H9 (cell line): ENCODE measurements around the gene TMEM183A. TPM values are rescaled to one million over a fixed set of nuclear protein-coding genes. Genes with fewer than 3 reads are reported as not detected.

Source experiments
- DNase-seq: peaks from one replicate; pipeline ENCODE4 v3.0.0-alpha.2; 2017
- H2AFZ ChIP-seq: one replicate; pipeline ENCODE4 v1.6.1; 2013; ENCODE audit warnings: mild to moderate bottlenecking, low read length, control low read depth, moderate library complexity
- H2AK5ac ChIP-seq: 2 replicates; pipeline ENCODE4 v1.6.1; 2013; ENCODE audit warnings: low read length, control low read depth, mixed read lengths; ENCODE audit not compliant: insufficient read length
- H2BK120ac ChIP-seq: one replicate; pipeline ENCODE4 v1.6.1; 2013; ENCODE audit warnings: low read depth, mild to moderate bottlenecking, low read length, control low read depth, inconsistent platforms; ENCODE audit not compliant: poor library complexity, severe bottlenecking
- H2BK12ac ChIP-seq: 2 replicates; pipeline ENCODE4 v1.6.1; 2013; ENCODE audit warnings: low read length, control low read depth, mixed read lengths, low read depth; ENCODE audit not compliant: insufficient read length
- H2BK15ac ChIP-seq: 2 replicates; pipeline ENCODE4 v1.6.1; 2013; ENCODE audit warnings: low read depth, low read length, control low read depth
- H2BK20ac ChIP-seq: one replicate; pipeline ENCODE4 v1.6.1; 2013; ENCODE audit warnings: low read depth, mild to moderate bottlenecking, low read length, control low read depth, inconsistent platforms; ENCODE audit not compliant: poor library complexity, severe bottlenecking
- H2BK5ac ChIP-seq: 2 replicates; pipeline ENCODE4 v1.6.1; 2013; ENCODE audit warnings: low read length, control low read depth, mixed read lengths; ENCODE audit not compliant: insufficient read length
- H3K14ac ChIP-seq: 2 replicates; pipeline ENCODE4 v1.6.1; 2013; ENCODE audit warnings: low read length, control low read depth; ENCODE audit not compliant: insufficient read depth
- H3K18ac ChIP-seq: 2 replicates; pipeline ENCODE4 v1.6.1; 2013; ENCODE audit warnings: low read depth, mild to moderate bottlenecking, mixed read lengths, low read length, control low read depth; ENCODE audit not compliant: insufficient read length
- H3K23ac ChIP-seq: 2 replicates; pipeline ENCODE4 v1.6.1; 2013; ENCODE audit warnings: low read length, control low read depth, mixed read lengths, low read depth; ENCODE audit not compliant: insufficient read length
- H3K23me2 ChIP-seq: 2 replicates; pipeline ENCODE4 v1.6.1; 2013; ENCODE audit warnings: low read depth, mild to moderate bottlenecking, mixed read lengths, low read length, control low read depth; ENCODE audit not compliant: insufficient read length, poor library complexity, severe bottlenecking
- H3K27ac ChIP-seq: 2 replicates; pipeline ENCODE4 v1.5.1; 2013; ENCODE audit warnings: low read length, control low read depth, mixed read lengths, low read depth; ENCODE audit not compliant: insufficient read length
- H3K27me3 ChIP-seq: 2 replicates; pipeline ENCODE4 v1.6.1; 2013; ENCODE audit warnings: low read length, control low read depth, inconsistent platforms; ENCODE audit not compliant: insufficient read depth
- H3K4ac ChIP-seq: 2 replicates; pipeline ENCODE4 v1.6.1; 2013; ENCODE audit warnings: low read depth, mild to moderate bottlenecking, control low read depth, inconsistent platforms, low read length, moderate library complexity
- H3K4me1 ChIP-seq: 2 replicates; pipeline ENCODE4 v1.6.1; 2013; ENCODE audit warnings: low read length, control low read depth, inconsistent platforms; ENCODE audit not compliant: insufficient read depth
- H3K4me2 ChIP-seq: 2 replicates; pipeline ENCODE4 v1.6.1; 2013; ENCODE audit warnings: low read length, control low read depth, mixed read lengths; ENCODE audit not compliant: insufficient read length, insufficient read depth
- H3K56ac ChIP-seq: 2 replicates; pipeline ENCODE4 v1.6.1; 2013; ENCODE audit warnings: low read depth, mild to moderate bottlenecking, mixed read lengths, low read length, control low read depth; ENCODE audit not compliant: insufficient read length
- H3K79me1 ChIP-seq: 2 replicates; pipeline ENCODE4 v1.6.1; 2013; ENCODE audit warnings: low read depth, mild to moderate bottlenecking, moderate library complexity, low read length, control low read depth, inconsistent platforms; ENCODE audit not compliant: insufficient read depth, poor library complexity, severe bottlenecking
- H3K79me2 ChIP-seq: 2 replicates; pipeline ENCODE4 v1.6.1; 2013; ENCODE audit warnings: low read length, control low read depth, inconsistent platforms; ENCODE audit not compliant: insufficient read depth
- H3K9ac ChIP-seq: 2 replicates; pipeline ENCODE4 v1.6.1; 2013; ENCODE audit warnings: low read length, control low read depth, mixed read lengths; ENCODE audit not compliant: insufficient read length; ENCODE audit errors: extremely low read depth
- H3K9me3 ChIP-seq: one replicate; pipeline ENCODE4 v1.6.1; 2013; ENCODE audit warnings: low read depth, low read length, inconsistent platforms; ENCODE audit not compliant: control insufficient read depth
- H3T11ph ChIP-seq: one replicate; pipeline ENCODE4 v1.6.1; 2013; ENCODE audit warnings: mild to moderate bottlenecking, low read length, control low read depth, inconsistent platforms
- H4K20me1 ChIP-seq: one replicate; pipeline ENCODE4 v1.6.1; 2013; ENCODE audit not compliant: control insufficient read depth, insufficient read length, insufficient read depth
- H4K5ac ChIP-seq: 2 replicates; pipeline ENCODE4 v1.6.1; 2013; ENCODE audit warnings: low read depth, mild to moderate bottlenecking, mixed read lengths, low read length, control low read depth; ENCODE audit not compliant: insufficient read length
- H4K8ac ChIP-seq: replicated peaks from 2 replicates; pipeline ENCODE4 v1.6.1; 2013; ENCODE audit warnings: low read length, control low read depth, mixed read lengths, low read depth; ENCODE audit not compliant: insufficient read length
- H4K91ac ChIP-seq: 2 replicates; pipeline ENCODE4 v1.6.1; 2013; ENCODE audit warnings: low read depth, mild to moderate bottlenecking, moderate library complexity, mixed read lengths, low read length, control low read depth; ENCODE audit not compliant: insufficient read length
- H3K27ac Mint-ChIP-seq, 3 experiments: 2 replicates in 2 of 3; 3 replicates in 1 of 3; pipeline ENCODE4 v1.8.0; 2020 to 2021; ENCODE audit warnings: mixed read lengths in 3 of 3, mild to moderate bottlenecking in 1 of 3, moderate library complexity in 1 of 3
- H3K27me3 Mint-ChIP-seq: 2 replicates; pipeline ENCODE4 v1.8.0; 2021; ENCODE audit warnings: low read depth, mild to moderate bottlenecking, moderate library complexity, mixed read lengths
- H3K36me3 Mint-ChIP-seq, 3 experiments: 2 replicates in 2 of 3; 3 replicates in 1 of 3; pipeline ENCODE4 v1.8.0; 2020 to 2021; ENCODE audit warnings: low read depth in 3 of 3, mixed read lengths in 3 of 3; ENCODE audit not compliant: insufficient read depth in 1 of 3
- H3K4me1 Mint-ChIP-seq, 2 experiments: 2 replicates each; pipeline ENCODE4 v1.8.0; 2020; ENCODE audit warnings: mixed read lengths in 2 of 2
- H3K4me3 Mint-ChIP-seq, 2 experiments: 2 replicates in 1 of 2; 3 replicates in 1 of 2; pipeline ENCODE4 v1.8.0; 2020 to 2021; ENCODE audit warnings: mild to moderate bottlenecking in 2 of 2, mixed read lengths in 2 of 2, moderate library complexity in 1 of 2
- H3K9me3 Mint-ChIP-seq, 2 experiments: 2 replicates in 1 of 2; 3 replicates in 1 of 2; pipeline ENCODE4 v1.8.0; 2020; ENCODE audit warnings: mild to moderate bottlenecking in 2 of 2, mixed read lengths in 2 of 2, moderate library complexity in 1 of 2
- CTCF ChIP-seq: fragments of 200-600 bp; sonication (generic); conservative IDR thresholded peaks from 3 replicates; pipeline ENCODE4 v1.8.0; 2021; ENCODE audit warnings: antibody characterized with exemption, mild to moderate bottlenecking
- WGBS: extraction: QIAGEN DNeasy Blood & Tissue Kit; methylation state at CpG from one replicate; pipeline ENCODE4 v1.1.7; 2013; ENCODE audit warnings: missing lambda C conversion rate, low lambda C conversion rate, mixed read lengths; ENCODE audit not compliant: insufficient read length; ENCODE audit errors: extremely low coverage; 5-methylcytosine and 5-hydroxymethylcytosine counted together
- total RNA-seq: library from RNA; stranded (reverse); gene quantifications from 2 replicates; pipeline ENCODE4 v1.2.1, GENCODE V29; 2021

The TMEM183A gene
- total RNA-seq, 1 experiment from 2014 or later = 93.4 TPM

DNA sequence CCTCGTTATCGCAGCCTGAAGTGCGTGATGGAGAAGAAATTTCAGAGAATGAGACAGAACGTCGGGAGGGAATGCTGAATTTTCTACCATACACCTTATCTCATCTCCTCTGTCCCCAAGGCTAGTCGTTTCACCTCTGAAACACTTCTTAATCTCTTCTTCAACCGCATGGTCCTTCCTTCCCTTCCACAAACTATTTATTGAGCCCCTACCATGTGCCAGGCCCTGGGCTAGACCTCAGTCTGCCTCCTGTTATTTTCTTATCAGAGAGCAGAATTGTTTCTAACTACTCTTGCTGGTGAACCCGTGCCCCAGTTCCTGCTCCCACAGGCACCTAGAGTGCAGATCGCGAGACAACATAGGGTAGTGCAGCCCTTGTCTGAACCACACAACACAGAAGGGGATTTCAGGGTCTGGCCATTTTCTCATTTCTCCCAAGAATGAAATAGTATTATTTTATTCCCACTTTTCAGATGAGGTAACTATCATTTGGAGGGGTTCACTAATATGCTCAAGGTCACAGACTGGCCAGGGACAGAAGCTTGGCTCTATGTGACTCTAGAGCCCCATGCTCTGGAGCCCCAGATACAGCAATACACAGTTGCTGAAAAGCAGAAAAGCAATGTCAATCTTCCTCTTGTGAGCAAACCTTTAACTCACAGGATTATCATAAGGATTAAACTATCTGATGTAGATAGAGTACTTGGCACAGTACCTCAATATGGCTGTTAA lies 48.5 kb upstream of the TMEM183A start:
- Histone ChIP-seq H2BK120ac (no peak overlapping the region), H3K27me3 (no peaks in the 10 kb centered on the region), H4K5ac (no peak overlapping the region), H2AFZ (no peak overlapping the region), H4K91ac (no peak overlapping the region), H3K9me3 (no peaks in the 10 kb centered on the region), H4K20me1 (no peaks in the 10 kb centered on the region), H3K56ac (no peak overlapping the region), H3K4ac (no peak overlapping the region), H2BK12ac (no peak overlapping the region), H3K4me2 (peak overlapping the region; percentile 69), H2AK5ac (no peak overlapping the region), H3K9ac (peak overlapping the region; percentile 56), H3T11ph (no peak overlapping the region), H3K23ac (no peak overlapping the region), H2BK5ac (no peak overlapping the region), H3K14ac (no peak overlapping the region), H3K4me1 (no peaks in the 10 kb centered on the region), H3K23me2 (peaks cover 8% of the 10 kb centered on the region), H2BK20ac (no peak overlapping the region), H4K8ac (no peak overlapping the region), H2BK15ac (no peak overlapping the region), H3K27ac (no peak overlapping the region), H3K79me1 (peaks cover 3% of the 10 kb centered on the region), H3K18ac (no peak overlapping the region), H3K79me2 (peaks cover 8% of the 10 kb centered on the region; the same call in 1 of the 2 replicates)
- H3K4me1 Mint-ChIP-seq = peaks cover 17 to 18% of the 10 kb centered on the region in 2 experiments
- TF ChIP-seq CTCF = no peak
- H3K9me3 Mint-ChIP-seq = no peaks in the 10 kb centered on the region
- peaks cover 0 to 11% (median 2%) of the 10 kb centered on the region in 3 experiments; a peak in 4 of 7 replicates for H3K36me3 Mint-ChIP-seq
- H3K27me3 Mint-ChIP-seq = no peaks in the 10 kb centered on the region
- H3K4me3 Mint-ChIP-seq = peak overlapping the region; percentile 81 to 92
- no CpG with 5 or more reads among the region's 10 CpGs for WGBS
- peak overlapping the region in 2 of 3 experiments; percentile 0 to 95; a peak in 3 of 7 replicates for H3K27ac Mint-ChIP-seq
- DNase-seq = no peak
